GM19438 (cell line): ENCODE measurements around the gene MC1R.
"Not testable (repeated sequence)": the region's sequence is repeated elsewhere in the genome, so short reads cannot be mapped to it uniquely, and the experiment has no call there.

Experiments used
- ATAC-seq: cut with Tn5 transposase; IDR thresholded peaks from one replicate; pipeline ENCODE4 v1.9.1; 2021; ENCODE audit warnings: low read depth; ENCODE audit not compliant: unreplicated experiment

MC1R gene

GRCh38 chr16:89918453-89919347, at the start of gene MC1R:
Gene MC1R (plus strand): TSS chr16:89918862. CDS start chr16:89919259, 397 bp downstream.
- no peak for ATAC-seq

GRCh38 chr16:89869911-89870310, 48.8 kb upstream of the MC1R start:
- no peak for ATAC-seq

DNA sequence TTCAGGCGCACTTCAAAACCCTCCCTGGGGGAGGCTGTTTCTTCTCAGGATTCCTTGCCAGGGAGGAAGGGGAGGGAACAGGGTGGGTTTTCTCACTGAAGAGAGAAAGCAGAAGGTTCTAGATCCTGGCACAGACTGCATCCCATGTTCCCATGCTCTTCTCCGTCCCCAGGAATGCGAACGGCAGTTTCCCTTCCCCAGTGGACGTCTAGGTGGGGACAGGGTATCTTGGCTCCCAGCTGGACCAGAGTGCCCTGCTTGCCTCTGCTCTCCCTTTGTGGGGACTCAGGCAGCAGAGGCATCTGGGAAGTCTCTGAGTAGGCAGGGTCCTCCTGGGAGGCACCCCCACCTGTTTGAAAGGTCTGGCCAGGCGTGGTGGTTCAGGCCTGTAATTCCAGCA, 48.2 kb upstream of the MC1R start:
- ATAC-seq, result no peak

- no peak for ATAC-seq
Observed at GRCh38 chr16:89871895-89872294, 46.8 kb upstream of the MC1R start.

DNA sequence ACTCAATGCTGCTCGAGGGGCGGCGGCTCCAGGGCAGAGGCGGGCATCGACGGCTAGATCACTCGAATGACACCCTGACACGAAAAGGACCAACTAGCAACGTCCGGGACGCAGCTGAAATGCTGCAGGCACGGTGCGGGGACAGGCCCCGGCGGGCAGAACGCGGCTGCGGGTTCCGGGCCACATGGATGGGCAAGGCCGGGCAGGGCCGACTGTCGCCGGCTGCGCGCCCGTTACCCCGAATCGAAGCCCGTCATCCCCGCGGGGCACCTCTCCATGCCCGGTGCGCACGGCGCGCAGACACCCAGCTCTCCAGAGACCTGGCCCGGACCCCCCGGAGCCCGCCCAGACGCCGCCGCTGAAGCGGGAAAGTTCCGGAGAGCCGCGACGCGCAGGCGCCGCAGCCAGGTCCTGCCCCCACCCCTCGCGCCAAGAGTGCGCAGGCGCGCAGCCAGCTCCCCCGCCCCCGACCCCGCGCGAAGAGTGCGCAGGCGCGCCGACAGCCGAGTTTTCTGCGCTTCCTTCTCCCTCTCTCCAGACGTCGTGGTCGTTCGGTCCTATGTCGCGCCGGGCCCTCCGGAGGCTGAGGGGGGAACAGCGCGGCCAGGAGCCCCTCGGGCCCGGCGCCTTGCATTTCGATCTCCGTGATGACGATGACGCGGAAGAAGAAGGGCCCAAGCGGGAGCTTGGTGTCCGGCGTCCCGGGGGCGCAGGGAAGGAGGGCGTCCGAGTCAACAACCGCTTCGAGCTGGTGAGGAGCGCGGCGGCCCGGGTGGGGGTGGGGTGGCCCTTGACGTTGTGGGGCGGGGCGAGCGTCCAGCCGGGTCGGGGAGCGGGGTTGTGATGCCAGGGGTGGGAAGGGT, 45.3 kb upstream of the MC1R start, which contains the start of gene TCF25:
TCF25 (plus strand) TSS at position 484 of the 863 bp plus-strand sequence; CDS start at position 560, 76 bp downstream.
- ATAC-seq, result peak; percentile 33

DNA sequence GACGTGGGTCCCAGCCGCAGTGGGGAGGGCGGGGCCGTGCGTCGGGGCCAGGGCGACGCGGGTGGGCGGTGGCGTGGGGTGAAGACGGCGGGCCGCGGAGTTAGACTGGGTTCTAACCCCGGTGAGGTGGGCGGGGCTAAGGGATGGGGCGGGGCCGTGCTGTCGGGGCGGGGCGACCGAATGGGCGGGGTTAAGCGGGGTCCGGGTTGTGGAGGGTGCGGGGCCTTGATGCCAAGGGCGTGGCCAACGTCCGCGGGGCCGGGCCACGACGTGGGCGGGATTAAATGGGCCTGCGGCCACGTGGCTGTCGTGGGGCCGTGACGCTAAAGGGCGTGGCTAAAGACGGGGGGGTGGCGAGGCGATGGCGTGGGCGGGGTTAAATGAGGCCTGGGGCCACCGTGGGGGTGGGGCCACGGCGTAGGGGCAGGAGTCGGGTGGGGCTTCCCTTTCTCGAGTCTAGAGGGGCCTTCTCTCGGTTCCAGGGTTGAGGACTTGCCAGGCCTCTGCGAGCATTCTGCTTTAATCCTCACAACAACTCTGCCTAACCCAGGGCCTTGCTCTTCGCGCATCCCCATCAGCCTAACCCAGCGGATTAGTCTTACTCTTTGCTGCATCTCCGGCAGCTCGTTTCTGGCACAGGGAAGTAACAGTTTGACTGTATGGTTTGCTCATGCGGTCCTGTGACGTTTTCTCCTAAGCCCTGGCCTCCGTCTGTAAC, 44.5 kb upstream of the MC1R start:
- peak; percentile 56 for ATAC-seq

DNA sequence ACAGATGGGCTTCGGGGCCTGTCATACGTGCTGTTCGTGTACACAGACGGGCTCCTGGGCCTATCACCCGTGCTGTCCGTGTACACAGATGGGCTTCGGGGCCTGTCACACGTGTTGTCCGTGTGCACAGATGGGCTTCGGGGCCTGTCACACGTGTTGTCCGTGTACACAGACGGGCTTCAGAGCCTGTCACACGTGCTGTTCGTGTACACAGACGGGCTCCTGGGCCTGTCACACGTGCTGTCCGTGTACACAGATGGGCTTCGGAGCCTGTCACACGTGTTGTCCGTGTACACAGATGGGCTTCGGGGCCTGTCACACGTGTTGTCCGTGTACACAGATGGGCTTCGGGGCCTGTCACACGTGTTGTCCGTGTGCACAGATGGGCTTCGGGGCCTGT, 39.5 kb upstream of the MC1R start:
- ATAC-seq, result not testable (repeated sequence)

- ATAC-seq, result no peak
Observed at GRCh38 chr16:89880477-89881367, 37.9 kb upstream of the MC1R start.

DNA sequence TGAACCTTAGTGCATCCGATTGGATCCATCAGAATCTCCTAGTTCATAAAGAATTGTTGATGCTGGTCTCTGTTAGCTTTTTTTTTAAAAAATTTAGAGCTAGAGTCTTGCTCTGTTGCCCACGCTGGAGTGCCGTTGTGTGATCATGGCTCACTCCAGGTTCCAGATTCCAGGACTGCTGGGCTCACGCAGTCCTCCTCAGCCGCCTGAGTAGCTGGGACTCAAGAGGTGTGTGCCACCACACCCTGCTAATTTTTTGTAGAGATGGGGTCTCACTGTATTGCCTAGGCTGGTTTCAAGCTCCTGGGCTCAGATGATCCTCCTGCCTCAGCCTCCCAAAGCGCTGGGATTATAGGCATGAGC, 37.3 kb upstream of the MC1R start:
- no peak for ATAC-seq

GRCh38 chr16:89883346-89884040, 35.2 kb upstream of the MC1R start:
- no peak for ATAC-seq

DNA sequence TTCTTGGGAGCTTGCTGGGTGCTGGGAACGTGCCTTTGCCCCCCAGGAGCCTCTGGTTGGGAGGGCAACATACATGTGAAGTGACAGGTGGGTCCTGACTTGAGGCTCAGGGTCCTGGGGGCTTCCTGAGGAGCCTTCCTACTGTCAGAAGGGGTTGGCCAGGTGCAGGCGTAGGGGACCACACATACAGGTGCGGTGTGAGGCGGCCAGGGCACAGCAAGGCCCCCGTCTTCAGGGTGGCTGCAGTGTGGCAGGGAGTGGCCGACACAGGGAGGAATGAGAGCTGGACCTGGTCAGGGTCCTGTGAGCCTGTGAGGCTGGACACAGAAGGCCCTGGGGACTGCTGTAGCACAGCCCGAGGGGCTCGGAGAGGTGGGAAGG, 34.6 kb upstream of the MC1R start:
- ATAC-seq, result no peak

- no peak for ATAC-seq
Observed at GRCh38 chr16:89887243-89887642, 31.4 kb upstream of the MC1R start.

- no peak for ATAC-seq
Observed at GRCh38 chr16:89890200-89890599, 28.5 kb upstream of the MC1R start.

- ATAC-seq, result no peak
Observed at GRCh38 chr16:89890886-89891657, 27.6 kb upstream of the MC1R start.

DNA sequence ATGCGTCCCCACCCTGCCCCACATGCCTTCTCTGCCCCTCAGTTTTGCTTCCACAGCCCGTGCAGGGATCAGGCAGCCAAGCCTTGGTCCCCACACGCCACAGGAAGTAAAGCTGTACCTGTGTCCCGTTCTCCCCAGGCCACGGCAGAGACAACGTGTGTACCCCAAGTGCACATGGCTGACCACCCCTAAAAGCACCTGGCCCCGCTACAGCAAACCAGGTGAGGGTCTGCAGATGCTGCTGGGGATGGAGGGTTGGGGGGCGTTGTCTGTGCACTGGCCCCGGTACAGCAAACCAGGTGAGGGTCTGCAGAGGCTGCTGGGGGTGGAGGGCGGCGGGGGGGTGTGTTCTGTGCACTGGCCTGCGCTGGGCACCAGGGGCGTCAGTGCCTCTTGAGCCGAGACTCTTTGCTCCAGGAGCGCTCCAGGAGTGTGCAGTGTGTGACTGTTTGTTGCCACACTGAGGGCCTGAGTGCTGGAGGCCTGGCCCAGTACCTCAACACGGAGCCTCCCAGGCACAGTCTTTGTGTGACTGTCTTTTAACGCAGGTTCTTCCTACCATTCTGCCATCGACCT, 26.5 kb upstream of the MC1R start:
- no peak for ATAC-seq

- ATAC-seq, result no peak
Observed at GRCh38 chr16:89892635-89893034, 26.0 kb upstream of the MC1R start.

- no peak for ATAC-seq
Observed at GRCh38 chr16:89893642-89894548, 24.8 kb upstream of the MC1R start.
